H1 (cell line): ENCODE data around the gene SMPD2. TPM values are rescaled to one million over a fixed set of nuclear protein-coding genes. Genes with fewer than 3 reads are reported as not detected.
A peak's percentile ranks its signal among the peaks of the same experiment; 100 is the strongest.

ENCODE experiments used
- ATF2 ChIP-seq: IDR thresholded peaks from 2 replicates; pipeline ENCODE4 v1.6.1; 2012; ENCODE audit warnings: low read length, inconsistent platforms
- ATF3 ChIP-seq: IDR thresholded peaks from 2 replicates; pipeline ENCODE4 v1.6.1; 2011; ENCODE audit warnings: low read depth, mild to moderate bottlenecking, low read length; ENCODE audit not compliant: insufficient read depth
- BACH1 ChIP-seq: IDR thresholded peaks from 2 replicates; pipeline ENCODE4 v1.6.1; 2012; ENCODE audit warnings: low read length, improper control_type of control experiment
- CBX5 ChIP-seq: fragments of 300-800, 300-1000 bp; sonication (generic); IDR thresholded peaks from 2 replicates; pipeline ENCODE4 v1.7.1; 2016; ENCODE audit warnings: antibody characterized with exemption, low read length, low read depth
- E2F6 ChIP-seq: IDR thresholded peaks from 2 replicates; pipeline ENCODE4 v1.6.1; 2012; ENCODE audit warnings: inconsistent platforms
- EP300 ChIP-seq, 2 experiments: IDR thresholded peaks; 1 replicate in 1 of 2; 2 replicates in 1 of 2; pipeline ENCODE4 v1.6.1; 2011 to 2012; ENCODE audit warnings: low read depth in 2 of 2, low read length in 2 of 2, mild to moderate bottlenecking in 2 of 2, borderline replicate concordance in 1 of 2, inconsistent platforms in 1 of 2, moderate library complexity in 1 of 2
- JUN ChIP-seq: IDR thresholded peaks from 2 replicates; pipeline ENCODE4 v1.6.1; 2011; ENCODE audit warnings: low read depth, mild to moderate bottlenecking, improper control_type of control experiment, low read length
- KDM1A ChIP-seq: fragments of 200-600, 300-600 bp; sonication (generic); IDR thresholded peaks from 2 replicates; pipeline ENCODE4 v1.7.1; 2016; ENCODE audit warnings: mild to moderate bottlenecking, low read length, borderline replicate concordance
- KDM4A ChIP-seq: IDR thresholded peaks from one replicate; pipeline ENCODE4 v1.7.1; 2012; ENCODE audit warnings: low read depth, mild to moderate bottlenecking, moderate library complexity, low read length, inconsistent platforms; ENCODE audit not compliant: severe bottlenecking
- KDM5A ChIP-seq: fragments of 200-600 bp; IDR thresholded peaks from 2 replicates; pipeline ENCODE4 v1.7.1; 2012; ENCODE audit warnings: mild to moderate bottlenecking, low read length, inconsistent platforms, mixed read lengths
- POLR2AphosphoS5 ChIP-seq: IDR thresholded peaks from 2 replicates; pipeline ENCODE4 v1.6.1; 2011; ENCODE audit warnings: low read depth, low read length
- RNF2 ChIP-seq: fragments of 200-900, 300-1000 bp; sonication (generic); IDR thresholded peaks from 2 replicates; pipeline ENCODE4 v1.7.1; 2016; ENCODE audit warnings: borderline replicate concordance, low read depth, mild to moderate bottlenecking, antibody characterized with exemption, low read length; ENCODE audit not compliant: poor library complexity, severe bottlenecking; ENCODE audit errors: missing control alignments
- SIN3A ChIP-seq, 2 experiments: IDR thresholded peaks in 1 of 2; conservative IDR thresholded peaks in 1 of 2; 2 replicates each; pipeline ENCODE4 v1.6.1; 2011 to 2012; ENCODE audit warnings: low read length in 2 of 2, improper control_type of control experiment in 1 of 2, low read depth in 1 of 2, mild to moderate bottlenecking in 1 of 2
- SUZ12 ChIP-seq: fragments of 200-600 bp; sonication (generic); IDR thresholded peaks from 2 replicates; pipeline ENCODE4 v1.6.1; 2012; ENCODE audit warnings: mild to moderate bottlenecking, inconsistent platforms, low read length, moderate library complexity, mixed read lengths
- USF2 ChIP-seq: IDR thresholded peaks from 2 replicates; pipeline ENCODE4 v1.6.1; 2011; ENCODE audit warnings: low read length, improper control_type of control experiment
- ZNF274 ChIP-seq: IDR thresholded peaks from 2 replicates; pipeline ENCODE4 v1.7.0; 2012; ENCODE audit warnings: low read length, borderline replicate concordance; ENCODE audit errors: extremely low read depth
- polyA plus RNA-seq, 7 experiments: library from polyadenylated mRNA; depleted of rRNA in 3 of 7; stranded (reverse) in 5 of 7; unstranded in 2 of 7; fragments of >200 nt in 5 of 7; fragments of 200-250 nt in 2 of 7; gene quantifications; 1 replicate in 5 of 7; 2 replicates in 1 of 7; 4 replicates in 1 of 7; pipeline versions ENCODE4 v1.2.1 to v1.2.3, GENCODE V29; 2011 to 2013; ENCODE audit warnings: missing spikeins in 2 of 7, mixed read lengths in 2 of 7
- total RNA-seq: library from RNA; stranded (reverse); fragmentation: NEBNext Ultra II Directional; extraction: Animal tissue kit (Norgen Biotek cat#: 25700); gene quantifications from 2 replicates; pipeline ENCODE4 v1.2.1, GENCODE V29; 2021
- TF ChIP-seq, protein P1 (sequence below): IDR thresholded peaks from 2 replicates; pipeline ENCODE4 v1.6.1; 2012; ENCODE audit warnings: inconsistent platforms

The SMPD2 gene
- total and polyA plus RNA-seq, 2 of the 8 experiments (the other 6 are each of a cell fraction or from before 2014, with no cell fraction given) = 11.5 to 17.2 TPM

DNA sequence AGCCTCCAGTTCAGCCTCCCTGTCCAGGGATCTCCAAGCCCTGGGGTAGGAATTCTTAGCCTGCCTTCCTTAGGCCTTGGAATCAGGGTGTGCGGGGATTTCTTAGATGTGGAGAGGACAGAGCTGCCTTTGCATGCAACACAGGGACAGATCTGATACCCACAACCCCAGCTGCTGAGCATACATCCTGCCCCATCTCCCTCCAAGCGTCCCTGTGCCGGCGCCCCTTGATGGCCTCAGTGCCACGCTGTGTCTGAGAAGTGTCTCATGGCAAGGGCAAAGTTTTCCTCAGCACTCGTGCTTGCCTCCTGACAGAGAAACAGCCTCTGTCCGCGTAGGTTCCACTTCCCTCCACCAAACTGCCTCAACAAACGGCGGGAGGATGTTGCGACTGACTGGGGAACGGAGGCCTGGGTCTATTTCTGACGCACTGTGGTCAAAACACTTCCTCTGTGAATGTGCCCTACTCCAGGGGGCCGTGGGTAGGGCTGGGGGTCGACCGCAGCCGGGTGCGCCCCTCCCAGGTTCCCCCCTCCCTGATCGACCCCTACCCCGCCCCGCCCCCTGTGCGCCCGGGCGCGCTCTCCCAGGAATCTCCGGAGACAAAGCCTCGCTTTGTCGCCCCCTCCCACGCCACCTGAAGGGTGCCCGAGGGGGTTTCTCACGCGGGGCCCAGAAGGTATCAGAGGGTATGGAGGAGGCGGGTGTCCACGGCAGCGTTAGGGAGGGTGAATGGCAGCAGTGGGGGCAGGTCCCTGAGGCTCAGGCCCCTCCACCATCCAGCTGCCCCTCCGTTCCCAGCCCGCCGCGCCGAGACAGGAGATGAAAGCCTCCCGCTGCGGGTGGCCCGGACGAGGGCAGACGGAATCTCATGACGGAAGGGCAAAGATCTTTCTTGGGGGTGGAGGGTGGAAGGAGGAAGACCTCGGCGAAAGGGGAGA lies 14.2 kb downstream of the SMPD2 start (continued):
- TF ChIP-seq USF2 = no peak
- TF ChIP-seq KDM4A = peak; percentile 57
- TF ChIP-seq E2F6 = no peak
- TF ChIP-seq CBX5 = no peak
- no peak for TF ChIP-seq ZNF274
- 0 out of 2 replicates have a peak, but pooled peaks have one; percentile 17 for TF ChIP-seq KDM1A
- no peak for TF ChIP-seq BACH1
- no peak for TF ChIP-seq POLR2AphosphoS5
- no peak for TF ChIP-seq SUZ12
- TF ChIP-seq ATF2 = no peak
- TF ChIP-seq EP300 (IDR thresholded peaks at IDR 0.05; ENCODE audit: borderline replicate concordance in 1 of 2, low read depth in 2 of 2, low read length in 2 of 2) = no peak
- TF ChIP-seq SIN3A (conservative IDR thresholded peaks at IDR 0.05 in 1 of 2, IDR thresholded peaks at IDR 0.05 in 1 of 2; ENCODE audit: low read depth in 1 of 2, low read length in 2 of 2) = peak in 1 of 2 experiments; percentile 14; a peak in 1 of 4 replicates
- no peak for TF ChIP-seq ATF3
- no peak for TF ChIP-seq KDM5A
- TF ChIP-seq RNF2 = no peak
- no peak for TF ChIP-seq JUN
- TF ChIP-seq, protein P1, sequence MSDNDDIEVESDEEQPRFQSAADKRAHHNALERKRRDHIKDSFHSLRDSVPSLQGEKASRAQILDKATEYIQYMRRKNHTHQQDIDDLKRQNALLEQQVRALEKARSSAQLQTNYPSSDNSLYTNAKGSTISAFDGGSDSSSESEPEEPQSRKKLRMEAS = no peak; the same call in 1 of the 2 replicates
